ENCODE measurements around the gene DMRTA2. TPM values are rescaled to one million over a fixed set of nuclear protein-coding genes. Genes with fewer than 3 reads are reported as not detected.
"Not testable (repeated sequence)": the region's sequence is repeated elsewhere in the genome, so short reads cannot be mapped to it uniquely, and the experiment has no call there.

The DMRTA2 gene
- total and polyA plus RNA-seq, 8 donors: 0.18 to 1.6 TPM; not detected in 6

DNA sequence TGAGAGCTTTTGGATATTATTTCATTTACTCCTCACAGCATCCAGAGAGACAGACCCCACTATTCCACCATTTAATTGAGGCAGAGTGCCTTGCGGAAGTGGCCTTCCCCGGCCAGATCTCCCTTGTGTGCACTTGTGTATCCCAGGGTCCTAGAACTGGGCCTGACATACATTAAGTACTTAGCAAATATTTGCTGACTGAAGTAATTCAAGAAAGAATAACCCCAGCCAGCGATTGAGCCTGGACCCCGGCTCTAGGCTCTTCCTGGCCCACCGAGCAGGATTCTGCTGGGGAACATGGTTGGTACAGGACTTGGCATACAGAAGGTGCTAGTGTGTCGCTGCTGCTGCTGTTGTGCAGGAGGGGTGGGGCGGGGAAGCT is 8.4 kb downstream of the DMRTA2 start:
- peaks cover 42 to 82% (median 77%) of the 10 kb centered on the region in 3 donors for H3K27me3 ChIP-seq
- intact Hi-C loops (cut with DNase I; ENCODE audit: low total_unique reads): no loop called here
- no peak overlapping the region for H3K27ac ChIP-seq
- H3K9me3 ChIP-seq: peaks cover 0 to 24% (median 12%) of the 10 kb centered on the region in 4 donors
- TF ChIP-seq, protein P1, sequence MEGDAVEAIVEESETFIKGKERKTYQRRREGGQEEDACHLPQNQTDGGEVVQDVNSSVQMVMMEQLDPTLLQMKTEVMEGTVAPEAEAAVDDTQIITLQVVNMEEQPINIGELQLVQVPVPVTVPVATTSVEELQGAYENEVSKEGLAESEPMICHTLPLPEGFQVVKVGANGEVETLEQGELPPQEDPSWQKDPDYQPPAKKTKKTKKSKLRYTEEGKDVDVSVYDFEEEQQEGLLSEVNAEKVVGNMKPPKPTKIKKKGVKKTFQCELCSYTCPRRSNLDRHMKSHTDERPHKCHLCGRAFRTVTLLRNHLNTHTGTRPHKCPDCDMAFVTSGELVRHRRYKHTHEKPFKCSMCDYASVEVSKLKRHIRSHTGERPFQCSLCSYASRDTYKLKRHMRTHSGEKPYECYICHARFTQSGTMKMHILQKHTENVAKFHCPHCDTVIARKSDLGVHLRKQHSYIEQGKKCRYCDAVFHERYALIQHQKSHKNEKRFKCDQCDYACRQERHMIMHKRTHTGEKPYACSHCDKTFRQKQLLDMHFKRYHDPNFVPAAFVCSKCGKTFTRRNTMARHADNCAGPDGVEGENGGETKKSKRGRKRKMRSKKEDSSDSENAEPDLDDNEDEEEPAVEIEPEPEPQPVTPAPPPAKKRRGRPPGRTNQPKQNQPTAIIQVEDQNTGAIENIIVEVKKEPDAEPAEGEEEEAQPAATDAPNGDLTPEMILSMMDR (IDR thresholded peaks at IDR 0.05): no peak
- TF ChIP-seq POLR2AphosphoS5 (IDR thresholded peaks at IDR 0.05): no peak
- no peak for TF ChIP-seq EP300 (IDR thresholded peaks at IDR 0.05)
- TF ChIP-seq POLR2A (IDR thresholded peaks at IDR 0.05): no peak
- no peak for DNase-seq
- no peaks in the 10 kb centered on the region for H3K36me3 ChIP-seq
- 24 to 50% (median 32%) methylated on average over 3 to 7 of the region's 7 CpGs for WGBS, 5 donors
- H3K4me3 ChIP-seq: no peak overlapping the region
- peaks cover 29 to 45% (median 40%) of the 10 kb centered on the region in 4 donors for H3K4me1 ChIP-seq

DNA sequence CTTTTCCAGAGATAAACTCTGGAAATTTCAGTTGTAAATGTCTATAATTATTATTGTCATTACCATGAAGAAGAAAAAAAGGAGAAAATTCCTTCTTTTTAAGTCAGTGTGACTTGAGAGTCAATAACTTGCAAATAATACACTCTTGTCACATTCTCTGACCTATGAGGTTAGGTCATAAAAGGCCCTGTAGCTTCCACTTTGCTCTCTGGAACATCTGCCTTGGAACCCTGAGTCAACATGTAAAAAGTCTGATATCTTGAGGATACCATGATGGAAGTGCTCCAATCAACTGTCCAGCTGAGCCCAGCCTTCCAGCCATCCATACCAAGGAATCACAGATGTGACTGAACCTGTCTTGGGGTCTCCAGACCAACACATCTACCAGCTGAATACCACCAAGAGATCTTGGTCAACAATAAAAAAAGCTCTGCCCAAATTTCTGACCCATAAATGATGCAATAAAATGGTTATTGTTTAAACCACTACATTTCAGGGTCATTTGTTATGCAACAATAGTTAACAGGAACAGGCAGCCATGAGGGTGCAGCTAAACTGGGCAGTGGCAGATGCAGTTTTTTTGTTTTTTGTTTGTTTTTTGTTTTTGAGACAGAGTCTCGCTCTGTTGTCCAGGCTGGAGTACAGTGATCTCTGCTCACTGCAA is 10.3 kb downstream of the DMRTA2 start:
- peaks cover 27 to 65% (median 58%) of the 10 kb centered on the region in 3 donors for H3K27me3 ChIP-seq
- TF ChIP-seq EP300 (IDR thresholded peaks at IDR 0.05) (no peak), POLR2AphosphoS5 (IDR thresholded peaks at IDR 0.05) (no peak), POLR2A (IDR thresholded peaks at IDR 0.05) (no peak)
- TF ChIP-seq, protein P1 (IDR thresholded peaks at IDR 0.05): no peak
- intact Hi-C loops (cut with DNase I; ENCODE audit: low total_unique reads): no loop called here

DNA sequence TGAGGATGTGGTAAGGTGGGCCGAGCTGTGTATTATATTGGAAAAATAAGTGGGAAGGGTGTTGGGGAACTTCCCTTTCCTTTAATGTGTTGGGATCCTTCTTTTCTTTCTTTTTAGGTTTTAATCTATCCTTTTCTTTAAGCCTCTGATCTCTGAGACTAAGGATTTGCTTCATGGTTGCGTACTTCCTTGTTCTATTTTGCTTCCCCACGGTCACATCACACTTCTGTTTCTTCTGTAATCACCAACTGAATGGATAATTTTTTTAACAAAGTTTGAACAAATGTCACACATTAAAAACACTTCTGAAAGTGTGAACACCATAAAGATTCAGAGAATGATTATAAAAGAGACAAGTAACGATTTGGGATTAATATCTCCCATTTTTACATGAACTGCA is 17.4 kb downstream of the DMRTA2 start:
- intact Hi-C loops (cut with DNase I; ENCODE audit: low total_unique reads): no loop called here
- TF ChIP-seq POLR2AphosphoS5 (IDR thresholded peaks at IDR 0.05) (no peak), EP300 (IDR thresholded peaks at IDR 0.05) (no peak), POLR2A (IDR thresholded peaks at IDR 0.05) (no peak)
- TF ChIP-seq, protein P1 (IDR thresholded peaks at IDR 0.05): no peak
- Histone ChIP-seq H3K36me3 (no peaks in the 10 kb centered on the region), H3K9me3 (peaks cover 0 to 15% (median 6%) of the 10 kb centered on the region in 4 donors), H3K27ac (no peak overlapping the region), H3K4me3 (no peak overlapping the region), H3K4me1 (no peaks in the 10 kb centered on the region), H3K27me3 (peaks cover 0 to 41% (median 0%) of the 10 kb centered on the region in 3 donors)
- WGBS, 5 donors: 70 to 88% (median 84%) methylated on average over 4 of the region's 4 CpGs
- DNase-seq: no peak

More for the DNA sequence above, 10.3 kb downstream of the DMRTA2 start:
- WGBS, 5 donors: 87 to 95% (median 92%) methylated on average over 1 of the region's 1 CpG
- Histone ChIP-seq H3K4me3 (no peak overlapping the region), H3K27ac (no peak overlapping the region), H3K36me3 (no peaks in the 10 kb centered on the region), H3K4me1 (peaks cover 15 to 27% (median 24%) of the 10 kb centered on the region in 4 donors), H3K9me3 (peaks cover 0 to 31% (median 15%) of the 10 kb centered on the region in 4 donors)
- DNase-seq: no peak

DNA sequence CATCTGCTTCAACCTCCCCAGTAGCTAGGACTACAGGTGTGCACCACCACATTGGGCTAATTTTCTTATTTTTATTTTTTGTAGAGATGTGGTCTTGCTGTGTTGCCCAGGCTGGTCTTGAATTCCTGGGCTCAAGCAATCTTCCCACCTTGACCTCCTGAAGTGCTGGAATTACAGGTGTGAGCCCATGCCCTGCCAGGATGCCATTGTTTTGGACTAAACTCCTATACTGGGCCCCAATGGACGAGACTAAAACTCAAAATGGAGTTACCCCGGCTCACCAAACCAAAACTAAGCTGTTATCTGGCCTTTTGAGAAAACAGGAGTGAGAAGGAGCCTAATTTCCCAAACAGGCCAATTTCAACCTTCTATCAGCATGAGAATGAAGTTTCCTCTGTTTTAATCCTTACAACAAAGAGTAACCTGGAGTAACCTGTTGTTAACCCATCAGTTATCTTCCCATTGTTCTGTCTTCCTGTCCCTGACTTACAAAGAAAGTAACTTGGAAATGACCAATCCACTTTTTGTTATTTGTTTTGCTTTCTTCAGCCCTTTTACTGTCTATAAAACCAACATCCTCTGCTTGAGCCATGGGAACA is 29.6 kb downstream of the DMRTA2 start:
- Histone ChIP-seq H3K27me3 (peaks cover 0 to 22% (median 0%) of the 10 kb centered on the region in 3 donors), H3K27ac (no peak overlapping the region), H3K9me3 (peaks cover 4 to 26% (median 11%) of the 10 kb centered on the region in 4 donors), H3K36me3 (no peaks in the 10 kb centered on the region), H3K4me3 (no peak overlapping the region), H3K4me1 (no peaks in the 10 kb centered on the region)
- intact Hi-C loops (cut with DNase I; ENCODE audit: low total_unique reads): no loop called here
- 33 to 63% (median 49%) methylated on average over 2 of the region's 2 CpGs for WGBS, 5 donors
- TF ChIP-seq POLR2AphosphoS5 (IDR thresholded peaks at IDR 0.05): no peak
- TF ChIP-seq, protein P1 (IDR thresholded peaks at IDR 0.05): no peak
- no peak for DNase-seq

DNA sequence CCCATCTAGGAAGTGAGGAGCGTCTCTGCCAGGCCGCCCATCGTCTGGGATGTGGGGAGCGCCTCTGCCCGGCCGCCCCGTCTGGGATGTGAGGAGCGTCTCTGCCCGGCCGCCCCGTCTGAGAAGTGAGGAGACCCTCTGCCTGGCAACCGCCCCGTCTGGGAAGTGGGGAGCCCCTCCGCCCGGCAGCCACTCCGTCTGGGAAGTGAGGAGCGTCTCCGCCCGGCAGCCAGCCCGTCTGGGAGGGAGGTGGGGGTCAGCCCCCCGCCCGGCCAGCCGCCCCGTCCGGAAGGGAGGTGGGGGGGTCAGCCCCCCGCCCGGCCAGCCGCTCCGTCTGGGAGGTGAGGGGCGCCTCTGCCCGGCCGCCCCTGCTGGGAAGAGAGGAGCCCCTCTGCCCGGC is 41.7 kb downstream of the DMRTA2 start:
- DNase-seq; H3K4me3 ChIP-seq; intact Hi-C loops (cut with DNase I; ENCODE audit: low total_unique reads); H3K4me1 ChIP-seq; H3K27me3 ChIP-seq; H3K27ac ChIP-seq; H3K36me3 ChIP-seq: not testable (repeated sequence)
- WGBS, 5 donors: 94 to 100% (median 96%) methylated on average over 6 to 33 of the region's 33 CpGs; no CpG with 5 or more reads in 1 of the 5 donors
- H3K9me3 ChIP-seq: peaks cover 0 to 13% (median 4%) of the 10 kb centered on the region in 4 donors
